GM12891 (cell line): ENCODE measurements around the gene PDPN.

ENCODE experiments used
- POLR2A ChIP-seq: IDR thresholded peaks from 2 replicates; pipeline ENCODE4 v1.6.1; 2011; ENCODE audit warnings: low read depth, low read length, control low read depth
- POLR2AphosphoS5 ChIP-seq: IDR thresholded peaks from 2 replicates; pipeline ENCODE4 v1.6.1; 2011; ENCODE audit warnings: low read depth, low read length, control low read depth
- SPI1 ChIP-seq: IDR thresholded peaks from 2 replicates; pipeline ENCODE4 v1.6.1; 2011; ENCODE audit warnings: low read depth, low read length, control low read depth

- TF ChIP-seq POLR2A (no peak), SPI1 (no peak), POLR2AphosphoS5 (no peak)
Observed at GRCh38 chr1:13666317-13666716, 82.7 kb downstream of the PDPN start.
